GM19328 (cell line): ENCODE data around the gene TMED7.
"Not testable (repeated sequence)": the region's sequence is repeated elsewhere in the genome, so short reads cannot be mapped to it uniquely, and the experiment has no call there.

ENCODE experiments used
- ATAC-seq: cut with Tn5 transposase; IDR thresholded peaks from one replicate; pipeline ENCODE4 v1.9.1; 2021; ENCODE audit warnings: mild to moderate bottlenecking, moderate library complexity; ENCODE audit not compliant: unreplicated experiment

Gene TMED7

DNA sequence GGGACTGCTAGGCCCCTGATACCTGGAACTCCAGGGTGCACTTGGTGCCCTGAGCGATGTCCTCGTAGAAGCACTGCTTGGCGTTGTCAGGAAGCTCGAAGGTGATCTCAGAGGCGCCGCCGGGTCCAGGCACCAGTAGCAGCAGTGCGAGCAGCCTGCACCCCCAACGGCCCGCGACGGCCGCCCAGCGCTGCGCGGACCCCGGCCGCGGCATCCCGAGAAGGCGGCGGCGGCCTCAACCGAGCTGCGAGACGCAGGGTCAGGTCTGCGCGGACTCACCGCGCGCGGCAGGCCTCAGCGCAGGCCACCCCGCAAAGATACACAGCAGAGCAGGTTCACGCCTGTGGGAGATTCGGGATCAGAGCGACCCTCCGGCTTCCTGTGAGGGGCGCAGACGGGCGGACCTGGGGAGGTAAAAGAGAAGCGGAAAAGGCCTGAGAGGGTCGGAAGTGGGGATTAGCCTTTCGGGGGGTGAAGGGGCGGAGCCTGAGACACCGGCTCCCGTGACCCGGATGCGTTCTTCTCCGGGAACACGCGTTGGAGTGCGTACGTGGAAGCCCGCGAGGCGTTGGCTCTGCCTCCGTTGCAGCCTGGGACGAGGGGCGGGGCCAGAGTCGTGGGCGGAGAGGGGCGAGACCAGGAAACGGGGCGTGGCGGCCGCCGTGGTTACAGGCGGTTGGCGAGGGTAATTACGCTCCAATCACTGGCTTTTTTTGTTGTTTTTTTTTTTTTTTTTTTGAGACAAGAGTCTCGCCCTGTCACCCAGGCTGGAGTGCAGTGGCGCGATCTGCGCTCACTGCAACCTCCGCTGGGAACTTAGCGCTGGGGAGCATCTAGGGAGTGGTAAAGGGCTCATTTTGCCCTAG, at the start of gene TMED7:
Gene TMED7 (minus strand): TSS at position 458 of the 866 bp plus-strand sequence. CDS start 244 bp downstream, at position 214.
- peak; percentile 91 for ATAC-seq

DNA sequence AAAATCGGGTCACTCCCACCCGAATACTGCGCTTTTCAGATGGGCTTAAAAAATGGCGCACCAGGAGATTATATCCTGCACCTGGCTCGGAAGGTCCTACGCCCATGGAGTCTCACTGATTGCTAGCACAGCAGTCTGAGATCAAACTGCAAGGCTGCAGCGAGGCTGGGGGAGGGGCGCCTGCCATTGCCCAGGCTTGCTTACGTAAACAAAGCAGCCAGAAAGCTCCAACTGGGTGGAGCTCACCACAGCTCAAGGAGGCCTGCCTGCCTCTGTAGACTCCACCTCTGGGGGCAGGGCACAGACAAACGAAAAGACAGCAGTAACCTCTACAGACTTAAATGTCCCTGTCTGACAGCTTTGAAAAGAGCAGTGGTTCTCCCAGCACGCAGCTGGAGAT, 48.9 kb upstream of the TMED7 start:
- not testable (repeated sequence) for ATAC-seq

DNA sequence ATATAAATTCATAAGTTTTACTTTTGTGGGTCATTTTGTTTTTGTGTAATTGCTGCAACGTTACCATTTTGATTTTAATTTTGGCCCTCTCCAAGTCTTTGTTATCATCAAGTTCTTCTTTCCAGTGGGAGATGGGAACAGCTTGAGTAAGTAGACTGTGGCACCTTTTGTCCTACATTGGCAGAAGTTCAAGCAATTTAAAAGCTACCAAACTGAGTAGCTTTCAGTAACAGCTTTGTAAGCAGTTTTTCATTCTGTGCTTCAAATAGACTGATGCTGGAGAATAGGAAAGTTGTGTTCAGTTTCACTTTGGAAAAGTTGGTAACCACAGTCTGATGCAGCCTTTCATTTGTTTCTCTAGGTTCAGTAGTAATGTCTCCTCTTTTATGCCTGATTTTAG, 47.8 kb upstream of the TMED7 start:
- ATAC-seq = no peak

DNA sequence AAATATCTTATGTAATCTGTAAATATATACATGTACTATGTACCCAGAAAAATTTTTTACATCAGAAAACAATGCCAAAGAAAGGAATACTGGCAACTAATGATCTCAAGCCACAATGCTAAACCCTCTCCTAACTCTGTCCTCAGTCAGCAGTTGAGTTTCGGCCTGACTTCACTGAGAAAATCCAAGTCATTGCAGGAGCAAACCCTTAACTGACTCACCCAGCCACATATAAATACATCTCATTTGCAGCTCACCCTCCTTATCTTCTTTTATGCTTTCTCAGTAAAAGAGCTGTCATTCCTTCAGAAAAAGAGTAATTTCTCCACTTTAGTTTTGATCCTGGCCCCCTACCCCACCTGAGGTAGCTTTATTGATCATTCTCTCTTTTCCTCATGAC, 46.1 kb upstream of the TMED7 start:
- ATAC-seq = no peak

DNA sequence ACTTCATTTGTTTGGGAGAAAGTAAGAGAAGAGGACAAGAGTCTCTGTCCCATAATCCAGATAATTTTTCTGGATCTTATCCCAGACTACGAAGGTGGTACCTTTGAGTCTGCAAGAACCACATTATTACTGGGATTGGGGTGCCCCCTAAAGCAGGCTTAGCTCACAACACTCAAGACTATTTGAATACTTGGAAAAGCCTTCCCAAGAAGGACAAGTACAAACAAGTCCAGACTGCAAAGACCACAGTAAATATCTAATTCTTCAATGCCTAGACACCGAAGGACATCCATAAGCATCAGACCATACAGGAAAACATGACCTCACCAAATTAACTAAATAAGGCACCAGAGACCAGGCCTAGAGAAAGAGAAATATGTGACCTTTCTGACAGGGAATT, 40.2 kb upstream of the TMED7 start:
- ATAC-seq = no peak

DNA sequence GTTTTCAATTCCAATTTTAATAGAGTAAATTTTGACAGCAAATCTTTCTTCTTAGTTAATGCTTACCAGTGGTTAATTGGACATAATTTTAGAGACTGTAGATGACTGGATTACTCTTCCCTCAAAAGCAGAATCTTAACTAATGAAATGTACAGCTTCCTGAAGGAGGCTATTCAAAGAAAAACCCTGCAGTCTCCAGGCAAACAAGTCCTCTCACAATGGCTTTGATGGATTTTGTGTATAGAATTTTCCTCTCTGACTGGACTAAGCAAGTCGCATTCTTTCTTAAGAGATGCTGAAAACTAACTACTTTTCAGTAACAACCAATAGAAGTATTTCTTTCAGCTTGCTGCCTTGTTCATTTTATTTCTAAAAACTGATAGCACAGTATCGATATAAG, 35.7 kb upstream of the TMED7 start:
- ATAC-seq = no peak

DNA sequence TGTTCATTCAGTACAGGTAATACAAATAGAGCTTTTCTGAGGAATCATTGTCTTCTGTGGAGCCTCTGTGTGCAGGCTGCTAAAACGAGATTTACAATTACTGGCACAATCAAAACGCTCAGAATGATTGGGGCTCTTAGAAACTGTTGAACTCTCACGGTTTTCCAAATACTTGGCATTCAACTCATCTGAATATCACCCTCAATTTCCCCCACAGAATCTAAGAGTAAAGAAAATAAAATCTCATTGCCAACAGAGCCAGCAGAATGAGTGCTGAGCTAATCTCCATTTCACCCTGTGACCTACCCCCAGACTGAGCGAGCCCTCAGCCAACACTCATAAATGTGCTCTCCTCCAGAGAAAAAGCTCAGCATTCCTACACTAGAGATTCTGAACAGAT, 35.3 kb upstream of the TMED7 start:
- no peak for ATAC-seq

DNA sequence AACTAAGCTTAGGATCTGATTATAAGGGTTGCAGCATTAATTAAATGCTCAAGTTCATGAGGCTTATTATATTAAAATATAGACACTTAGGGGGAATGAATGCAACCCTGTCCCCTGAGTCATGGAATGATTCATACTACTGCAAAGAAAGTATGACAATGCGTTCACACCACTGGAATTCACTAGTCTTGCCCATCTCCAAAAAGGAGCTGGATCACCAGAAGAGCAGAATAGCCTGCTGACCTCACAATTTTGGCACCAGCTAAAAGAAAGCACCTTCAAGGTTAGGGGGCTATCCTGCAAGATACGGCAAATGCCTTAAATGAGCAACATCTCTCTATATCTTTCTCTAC, 32.0 kb upstream of the TMED7 start:
- no peak for ATAC-seq

DNA sequence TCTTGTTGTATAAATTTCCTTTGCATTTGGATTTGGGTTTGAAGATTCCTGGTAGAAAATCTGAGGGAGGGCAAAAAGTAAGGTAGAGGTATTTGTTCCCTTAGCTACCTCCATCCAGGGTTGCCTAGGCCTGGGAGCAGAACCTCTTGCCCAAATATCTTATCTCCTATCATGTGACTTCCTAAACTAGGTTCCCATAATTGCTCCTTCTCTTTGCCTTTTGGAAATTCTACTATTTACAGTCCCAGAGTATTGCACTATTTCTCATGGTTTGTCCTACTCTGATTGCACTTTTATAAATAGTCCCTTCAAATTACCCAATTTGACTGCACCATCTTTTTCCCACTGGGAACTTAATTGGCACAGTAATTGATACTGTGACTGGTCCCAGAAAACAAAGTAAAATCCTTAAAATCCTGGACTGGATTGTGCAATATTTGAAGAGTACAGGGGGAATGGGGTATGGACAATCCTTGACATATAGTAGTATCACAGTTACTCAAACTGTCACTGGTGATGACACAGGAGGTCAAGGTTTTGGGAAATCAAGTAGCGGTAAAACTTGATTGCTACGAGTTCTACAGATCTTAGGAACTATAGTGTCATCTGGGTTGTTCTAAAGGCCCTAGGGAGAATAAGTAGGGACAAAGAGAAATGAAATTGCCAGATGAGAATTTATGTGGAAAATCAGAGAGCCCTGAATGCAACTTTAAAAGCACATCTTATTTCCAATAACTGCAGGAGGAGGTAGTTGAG, 31.5 kb upstream of the TMED7 start:
- no peak for ATAC-seq

DNA sequence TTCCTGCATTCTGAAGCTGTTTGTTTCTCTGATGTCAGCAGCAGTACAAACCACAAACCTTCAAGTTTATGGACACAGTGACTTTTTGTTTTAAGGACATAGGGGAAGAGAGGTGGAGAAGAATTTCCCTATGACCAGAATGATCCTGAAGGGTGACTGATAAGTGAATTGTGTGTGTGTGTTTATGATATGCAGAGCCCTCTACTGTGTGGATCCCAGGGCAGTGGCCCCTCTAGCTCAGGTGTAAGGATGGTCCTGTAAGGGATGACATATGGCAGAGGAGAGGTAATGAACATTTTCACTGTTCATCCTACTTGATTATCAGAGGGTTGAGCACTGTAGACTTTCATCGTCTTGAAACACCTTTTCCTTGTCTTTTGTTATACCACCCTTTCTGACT, 30.6 kb upstream of the TMED7 start:
- no peak for ATAC-seq

DNA sequence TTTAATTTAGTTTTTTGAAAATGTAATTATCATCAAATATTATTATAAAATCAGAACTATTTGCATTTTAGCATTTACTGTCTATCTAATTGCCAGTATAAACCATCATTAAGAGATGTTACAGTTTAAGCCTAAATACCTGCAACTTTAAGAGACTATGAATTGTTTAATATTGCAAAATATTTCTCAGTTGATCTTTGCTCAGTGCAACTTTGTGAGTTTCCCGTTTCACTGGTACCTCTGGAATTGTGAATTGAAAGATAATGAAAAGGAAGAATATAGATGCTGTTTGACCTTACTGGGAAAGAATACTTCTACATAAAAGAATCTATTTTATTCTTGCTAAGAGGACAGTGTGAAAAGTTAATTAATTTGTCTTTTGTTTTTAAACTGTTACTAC, 30.2 kb upstream of the TMED7 start:
- no peak for ATAC-seq

DNA sequence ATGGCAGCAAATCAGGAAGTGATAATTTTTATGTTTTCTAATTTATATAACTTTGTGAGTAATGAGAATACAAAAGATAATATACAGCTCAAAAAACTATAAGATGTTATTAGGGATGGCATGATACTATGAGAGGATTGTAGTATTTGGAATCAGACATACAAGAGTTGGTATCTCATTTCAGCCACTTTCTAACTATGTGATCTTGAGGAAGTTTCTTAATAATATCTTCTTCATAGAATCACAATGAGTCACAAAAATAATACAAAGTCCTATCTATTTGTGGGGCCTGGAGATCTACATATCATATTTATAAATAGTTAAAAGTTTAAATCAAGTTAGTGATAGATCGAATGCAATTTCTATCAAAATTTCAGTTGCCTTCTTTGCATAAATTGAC, 23.7 kb upstream of the TMED7 start:
- no peak for ATAC-seq

DNA sequence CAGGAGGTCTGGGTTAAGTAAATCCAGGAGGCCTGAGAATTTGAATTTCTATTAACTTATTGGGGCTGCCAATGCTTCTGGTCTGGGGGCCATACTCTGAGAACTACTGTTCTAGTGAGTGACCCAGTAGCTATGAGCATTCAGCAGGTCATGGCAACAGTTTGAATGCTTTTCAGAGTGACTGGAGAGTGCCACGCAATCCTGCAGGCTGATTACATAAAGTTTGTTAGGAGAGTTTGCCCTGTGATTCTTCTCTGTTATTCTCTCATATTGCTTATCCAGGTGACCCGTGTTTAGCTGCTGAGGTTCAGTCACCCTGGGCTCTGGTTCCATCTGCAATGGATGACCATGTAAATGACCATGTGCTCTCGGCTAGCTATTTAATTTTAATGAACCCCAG, 22.2 kb upstream of the TMED7 start:
- ATAC-seq = no peak

DNA sequence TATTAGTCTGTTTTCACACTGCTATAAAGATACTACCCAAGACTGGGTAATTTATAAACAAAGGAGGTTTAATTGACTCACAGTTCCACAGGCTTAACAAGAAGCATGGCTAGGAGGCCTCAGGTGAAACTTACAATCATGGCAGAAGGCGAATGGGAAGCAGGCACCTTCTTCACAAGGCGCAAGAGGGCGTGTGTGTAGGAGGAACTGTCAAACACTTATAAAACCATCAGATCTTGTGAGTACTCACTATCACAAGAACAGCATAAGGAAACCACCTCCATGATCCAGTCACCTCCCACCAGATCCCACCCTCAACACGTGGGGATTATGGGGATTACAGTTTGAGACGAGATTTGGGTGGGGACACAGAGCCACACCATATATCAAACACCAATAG, 19.6 kb upstream of the TMED7 start:
- ATAC-seq = not testable (repeated sequence)

DNA sequence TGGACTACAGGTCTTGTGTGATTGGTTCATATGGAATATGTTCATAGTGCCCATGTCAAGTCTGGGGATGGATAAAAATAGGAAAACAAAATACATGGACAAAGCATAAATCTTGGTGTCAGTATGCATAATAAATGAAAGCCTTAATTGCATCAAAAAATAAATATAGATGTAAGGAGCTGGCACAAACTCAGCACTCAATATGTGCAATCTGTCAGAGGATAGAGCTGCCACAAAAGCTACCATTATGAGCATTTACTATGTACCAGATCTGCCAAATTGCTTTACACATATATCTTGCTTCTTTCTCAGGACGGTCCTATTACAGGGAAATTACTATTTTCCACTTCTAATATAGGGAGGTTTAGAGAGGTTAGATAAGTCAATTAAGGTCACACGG, 18.2 kb upstream of the TMED7 start:
- no peak for ATAC-seq

DNA sequence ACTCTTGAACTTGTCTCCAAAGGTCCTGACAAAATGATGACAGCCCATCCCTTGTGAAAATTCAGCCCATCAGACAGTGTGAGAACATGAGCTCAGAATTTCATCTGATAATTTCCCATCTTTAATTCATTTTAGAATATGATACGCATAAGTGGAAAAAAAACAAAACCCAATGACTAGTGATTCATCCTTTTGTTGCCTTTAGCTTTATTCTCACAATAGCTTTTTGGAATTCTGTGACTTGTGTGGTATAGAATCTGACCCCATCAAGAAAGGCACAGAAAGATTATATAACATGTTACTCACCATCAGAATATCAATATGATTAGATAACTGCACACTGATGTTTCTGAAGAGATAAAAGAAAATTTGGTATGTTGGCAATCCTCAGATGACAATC, 16.1 kb upstream of the TMED7 start:
- ATAC-seq = no peak

DNA sequence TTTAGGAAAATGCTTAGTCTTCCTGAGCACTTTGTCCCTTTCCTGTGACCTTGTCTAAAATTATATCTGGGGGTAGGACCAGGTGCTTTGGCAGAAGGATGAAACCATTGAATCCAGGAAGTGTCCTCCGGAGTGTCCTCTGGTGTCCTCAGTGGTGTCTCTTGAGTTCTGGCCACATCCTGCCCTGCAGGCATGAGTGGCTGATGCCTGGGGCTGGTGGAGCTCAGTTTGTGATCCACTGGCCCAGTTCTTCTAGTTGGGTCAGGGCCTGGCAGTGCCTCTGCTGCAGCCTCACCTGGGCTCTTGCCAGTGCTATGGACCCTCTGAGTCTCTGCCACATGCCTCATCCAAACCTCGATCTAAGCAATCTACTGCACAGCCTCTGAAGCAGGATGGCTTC, 14.4 kb upstream of the TMED7 start:
- no peak for ATAC-seq

DNA sequence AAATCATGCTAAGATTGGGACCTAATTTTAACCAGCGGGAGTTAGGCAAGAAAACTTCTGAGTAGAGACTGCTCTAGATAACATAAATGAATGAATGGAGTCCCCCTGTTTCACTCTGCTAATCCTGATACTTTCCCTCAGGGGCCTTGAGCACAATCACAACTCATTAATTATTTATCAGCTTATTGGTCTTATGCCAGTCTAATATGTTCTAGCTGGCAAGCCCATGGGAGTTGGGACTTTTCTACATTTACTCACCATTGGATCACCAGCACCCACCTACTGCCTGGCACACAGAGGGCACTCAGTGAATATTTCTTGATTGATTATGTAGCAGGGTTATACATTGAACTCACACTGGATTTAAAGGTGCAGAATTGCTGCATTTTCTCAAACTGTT, 13.5 kb upstream of the TMED7 start:
- ATAC-seq = no peak

DNA sequence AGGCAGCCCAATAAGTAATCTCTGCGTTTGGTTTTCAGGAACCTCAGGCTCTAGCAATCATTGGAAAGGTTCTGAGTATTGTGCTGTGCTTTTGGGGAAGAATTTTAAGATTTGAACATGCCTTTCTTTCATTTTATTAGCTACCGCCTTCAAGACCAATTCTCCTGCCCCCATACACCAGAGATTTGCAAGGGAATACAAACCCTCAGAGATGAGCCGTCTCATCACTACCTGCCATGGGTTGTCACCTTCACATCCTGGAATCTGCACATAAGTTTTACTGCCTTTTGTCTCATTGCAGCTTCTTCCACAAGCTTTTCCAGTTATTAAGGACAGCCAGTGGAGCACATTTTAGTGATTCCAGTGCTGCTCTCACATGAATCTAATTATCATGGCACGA, 11.7 kb upstream of the TMED7 start:
- no peak for ATAC-seq

DNA sequence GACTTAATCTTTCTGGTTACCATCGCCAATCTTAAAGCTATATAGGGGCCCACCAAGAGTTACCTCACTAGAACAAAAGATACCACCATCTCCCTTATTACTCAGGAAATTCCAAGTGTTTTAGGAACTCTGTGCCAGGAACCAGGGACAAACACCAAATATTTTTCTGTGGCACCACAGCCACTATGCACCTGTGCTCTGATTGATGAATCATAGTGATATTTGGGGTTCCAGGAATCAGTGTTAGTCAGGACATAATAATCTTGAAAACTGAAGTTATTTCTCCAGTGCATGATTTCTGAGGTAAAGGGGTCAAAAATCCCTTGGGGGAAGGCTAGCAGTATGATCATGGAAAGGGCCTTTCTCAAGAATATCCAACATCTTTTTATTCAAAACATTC, 10.2 kb upstream of the TMED7 start:
- ATAC-seq = no peak

DNA sequence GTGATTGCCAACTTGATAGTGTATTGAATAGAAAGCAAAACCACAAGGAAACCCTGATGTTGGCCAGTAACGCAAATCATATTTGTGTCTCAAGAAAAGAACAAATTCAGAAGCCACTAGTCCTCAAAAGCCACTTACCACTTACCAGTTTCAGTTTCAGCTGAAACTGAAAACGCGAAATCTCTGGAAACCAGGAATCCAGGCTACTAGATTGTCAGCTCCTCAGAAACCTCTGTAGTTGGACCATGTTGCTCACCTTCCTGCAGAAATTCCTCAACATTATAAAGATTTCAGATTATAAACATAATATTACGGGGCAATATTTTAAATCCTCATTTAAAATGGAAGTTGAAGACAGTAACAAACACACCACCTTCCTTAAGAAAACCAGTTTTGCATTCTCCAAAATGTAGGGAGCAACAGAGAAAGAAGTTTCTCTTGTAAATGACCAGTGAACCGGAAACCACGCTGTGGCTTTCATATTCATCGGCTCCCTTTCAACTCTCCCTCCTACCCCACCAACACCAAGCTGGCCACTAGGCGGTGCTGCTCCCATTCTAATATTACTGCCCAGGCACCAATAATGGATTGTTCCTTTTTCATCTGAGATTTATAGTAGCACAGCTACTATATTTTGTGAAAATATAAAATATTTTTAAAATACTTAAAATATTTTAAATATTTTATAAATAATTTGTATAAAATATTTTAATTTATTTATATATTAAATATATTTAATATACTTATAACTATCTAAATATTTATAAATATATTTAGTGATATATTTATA, 8.7 kb upstream of the TMED7 start:
- peak; percentile 68 for ATAC-seq

DNA sequence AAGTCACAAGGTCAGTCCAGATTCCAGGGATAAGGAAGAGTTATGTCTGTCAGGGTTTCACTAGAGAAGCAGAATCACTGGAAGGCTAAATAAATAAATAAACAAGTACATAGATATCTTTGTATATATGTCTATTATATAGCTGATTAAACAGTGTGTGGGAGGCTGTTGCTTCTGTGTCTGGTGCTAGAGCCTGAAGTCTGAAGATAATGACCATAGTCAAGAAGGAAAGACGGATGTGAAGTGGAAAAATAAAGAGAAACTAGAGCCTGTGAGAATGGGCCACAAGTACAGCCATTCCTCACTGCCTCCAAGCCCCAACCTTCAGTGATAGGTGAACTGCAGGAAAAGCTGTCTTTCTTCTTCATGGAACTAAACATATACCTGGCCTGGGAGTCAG, 4.1 kb upstream of the TMED7 start:
- ATAC-seq = no peak
